SK-N-MC (cell line): ENCODE data around the gene LAMB3.

Experiments used
- EZH2 ChIP-seq: fragments of 200-600 bp; sonication (generic); IDR thresholded peaks from one replicate; pipeline ENCODE4 v1.6.1; 2017; ENCODE audit warnings: antibody characterized with exemption
- POLR2AphosphoS5 ChIP-seq: IDR thresholded peaks from 2 replicates; pipeline ENCODE4 v1.6.1; 2012; ENCODE audit warnings: mild to moderate bottlenecking, low read depth, low read length, borderline replicate concordance

DNA sequence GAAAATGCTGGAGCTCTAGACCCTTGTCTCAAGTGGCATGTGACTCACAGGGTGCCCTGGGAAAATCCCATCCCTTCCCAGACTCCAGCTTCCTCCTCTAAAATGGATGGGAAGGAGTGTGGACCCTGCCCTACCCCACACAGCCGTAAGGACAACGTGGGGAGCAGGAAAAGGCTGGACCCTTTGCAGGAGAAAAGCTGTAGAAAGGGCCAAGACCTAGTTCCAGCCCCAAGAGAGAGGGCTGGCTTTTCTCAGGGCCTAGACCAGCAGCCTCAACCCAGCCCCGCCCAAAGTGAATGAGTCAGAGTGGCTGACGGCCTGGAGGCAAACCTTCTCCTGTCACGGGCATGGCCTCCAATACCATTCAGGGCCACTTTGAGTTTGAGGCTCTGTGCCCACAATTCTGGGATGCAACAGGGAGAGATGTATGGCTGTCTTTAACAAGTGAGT, 1.1 kb downstream of the LAMB3 start:
- TF ChIP-seq EZH2 (no peak), POLR2AphosphoS5 (no peak)
